SK-N-SH (cell line): ENCODE results near the gene TBC1D8.

Experiments
- EP300 ChIP-seq, 2 experiments: IDR thresholded peaks; 2 replicates each; pipeline versions ENCODE4 v1.4.0 to v1.6.1; 2012; ENCODE audit warnings: borderline replicate concordance in 1 of 2, low read depth in 1 of 2, low read length in 1 of 2
- EZH2phosphoT487 ChIP-seq: fragments of 200-600 bp; sonication (generic); IDR thresholded peaks from 2 replicates; pipeline ENCODE4 v1.6.1; 2017; ENCODE audit warnings: low read depth, mixed run types, mild to moderate bottlenecking, antibody characterized with exemption, moderate library complexity, borderline replicate concordance
- GABPA ChIP-seq: IDR thresholded peaks from 2 replicates; pipeline ENCODE4 v1.4.0; 2012; ENCODE audit warnings: low read depth, mild to moderate bottlenecking
- JUND ChIP-seq: IDR thresholded peaks from 2 replicates; pipeline ENCODE4 v1.4.0; 2012
- MXI1 ChIP-seq: IDR thresholded peaks from 2 replicates; pipeline ENCODE4 v1.6.1; 2012; ENCODE audit warnings: mild to moderate bottlenecking, low read depth, low read length, improper control_type of control experiment
- NRF1 ChIP-seq: IDR thresholded peaks from 2 replicates; pipeline ENCODE4 v1.6.1; 2012; ENCODE audit warnings: low read depth, mild to moderate bottlenecking, low read length
- POLR2AphosphoS5 ChIP-seq: IDR thresholded peaks from 2 replicates; pipeline ENCODE4 v1.6.1; 2012; ENCODE audit warnings: low read depth, low read length
- RFX5 ChIP-seq: IDR thresholded peaks from 2 replicates; pipeline ENCODE4 v1.6.1; 2012; ENCODE audit warnings: mild to moderate bottlenecking, improper control_type of control experiment, low read length
- SIN3A ChIP-seq: IDR thresholded peaks from 2 replicates; pipeline ENCODE4 v1.6.1; 2012; ENCODE audit warnings: low read depth, mild to moderate bottlenecking, low read length, moderate library complexity, borderline replicate concordance
- SMC3 ChIP-seq: IDR thresholded peaks from 2 replicates; pipeline ENCODE4 v1.6.1; 2012; ENCODE audit warnings: low read depth, low read length, improper control_type of control experiment
- YY1 ChIP-seq: IDR thresholded peaks from 2 replicates; pipeline ENCODE4 v1.4.0; 2012; ENCODE audit warnings: low read depth, mild to moderate bottlenecking
- TF ChIP-seq, protein P1 (sequence below): fragments of 200-600 bp; sonication (generic); IDR thresholded peaks from 2 replicates; pipeline ENCODE4 v1.6.1; 2017; ENCODE audit warnings: antibody characterized with exemption, mild to moderate bottlenecking, moderate library complexity
- TF ChIP-seq, protein P2 (sequence below): fragments of 150-350 bp; IDR thresholded peaks from 2 replicates; pipeline ENCODE4 v1.6.1; 2017; ENCODE audit warnings: antibody characterized with exemption, low read length, low read depth, borderline replicate concordance

DNA sequence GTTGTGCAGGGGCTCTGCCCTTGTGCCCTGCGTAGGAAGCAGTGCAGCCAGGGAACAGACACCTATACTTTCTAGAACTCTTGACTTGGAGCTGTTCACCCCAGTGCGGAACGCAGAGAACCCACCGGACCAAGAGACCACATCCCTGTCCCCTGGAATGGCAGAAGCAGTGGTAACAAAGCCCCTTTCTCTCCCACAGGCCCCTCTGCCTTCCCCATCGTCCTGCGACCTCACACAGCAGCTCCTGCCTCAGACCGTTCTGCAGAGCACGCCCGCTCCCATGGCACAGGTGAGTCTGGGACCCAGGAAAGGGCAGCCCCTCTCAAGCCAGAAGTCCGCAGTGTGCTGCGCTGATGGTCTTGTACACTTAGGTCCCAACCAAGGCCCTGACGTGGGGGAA, 173.7 kb downstream of the TBC1D8 start:
- TF ChIP-seq, protein P1, sequence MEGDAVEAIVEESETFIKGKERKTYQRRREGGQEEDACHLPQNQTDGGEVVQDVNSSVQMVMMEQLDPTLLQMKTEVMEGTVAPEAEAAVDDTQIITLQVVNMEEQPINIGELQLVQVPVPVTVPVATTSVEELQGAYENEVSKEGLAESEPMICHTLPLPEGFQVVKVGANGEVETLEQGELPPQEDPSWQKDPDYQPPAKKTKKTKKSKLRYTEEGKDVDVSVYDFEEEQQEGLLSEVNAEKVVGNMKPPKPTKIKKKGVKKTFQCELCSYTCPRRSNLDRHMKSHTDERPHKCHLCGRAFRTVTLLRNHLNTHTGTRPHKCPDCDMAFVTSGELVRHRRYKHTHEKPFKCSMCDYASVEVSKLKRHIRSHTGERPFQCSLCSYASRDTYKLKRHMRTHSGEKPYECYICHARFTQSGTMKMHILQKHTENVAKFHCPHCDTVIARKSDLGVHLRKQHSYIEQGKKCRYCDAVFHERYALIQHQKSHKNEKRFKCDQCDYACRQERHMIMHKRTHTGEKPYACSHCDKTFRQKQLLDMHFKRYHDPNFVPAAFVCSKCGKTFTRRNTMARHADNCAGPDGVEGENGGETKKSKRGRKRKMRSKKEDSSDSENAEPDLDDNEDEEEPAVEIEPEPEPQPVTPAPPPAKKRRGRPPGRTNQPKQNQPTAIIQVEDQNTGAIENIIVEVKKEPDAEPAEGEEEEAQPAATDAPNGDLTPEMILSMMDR = no peak
- TF ChIP-seq GABPA = no peak
- TF ChIP-seq, protein P2, sequence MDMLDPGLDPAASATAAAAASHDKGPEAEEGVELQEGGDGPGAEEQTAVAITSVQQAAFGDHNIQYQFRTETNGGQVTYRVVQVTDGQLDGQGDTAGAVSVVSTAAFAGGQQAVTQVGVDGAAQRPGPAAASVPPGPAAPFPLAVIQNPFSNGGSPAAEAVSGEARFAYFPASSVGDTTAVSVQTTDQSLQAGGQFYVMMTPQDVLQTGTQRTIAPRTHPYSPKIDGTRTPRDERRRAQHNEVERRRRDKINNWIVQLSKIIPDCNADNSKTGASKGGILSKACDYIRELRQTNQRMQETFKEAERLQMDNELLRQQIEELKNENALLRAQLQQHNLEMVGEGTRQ = no peak
- no peak for TF ChIP-seq POLR2AphosphoS5
- TF ChIP-seq MXI1 = no peak
- no peak for TF ChIP-seq RFX5
- no peak for TF ChIP-seq EZH2phosphoT487
- no peak for TF ChIP-seq EP300 (IDR thresholded peaks at IDR 0.05; ENCODE audit: borderline replicate concordance in 1 of 2, low read depth in 1 of 2, low read length in 1 of 2)
- no peak for TF ChIP-seq JUND
- no peak for TF ChIP-seq SIN3A
- no peak for TF ChIP-seq SMC3
- TF ChIP-seq YY1 = no peak
- no peak for TF ChIP-seq NRF1
